Mucosa of descending colon (tissue), 3 donors: ENCODE results near the gene AP1AR. TPM values are rescaled to one million over a fixed set of nuclear protein-coding genes. Genes with fewer than 3 reads are reported as not detected.

Experiments
- ATAC-seq: fragments of 200-7000 bp; cut with Tn5 transposase; one replicate; pipeline ENCODE4 v1.9.1; 2020; ENCODE audit warnings: mild to moderate bottlenecking, moderate library complexity
- DNase-seq, 3 donors: peaks; one replicate each; pipeline ENCODE4 v3.0.0-alpha.2; 2020
- H3K36me3 ChIP-seq: fragments of 200-600 bp; one replicate; pipeline ENCODE4 v1.8.0; 2021; ENCODE audit warnings: low read depth, mild to moderate bottlenecking
- H3K4me1 ChIP-seq: fragments of 200-600 bp; one replicate; pipeline ENCODE4 v1.8.0; 2021; ENCODE audit warnings: low read depth, mild to moderate bottlenecking
- H3K4me3 ChIP-seq: fragments of 200-600 bp; one replicate; pipeline ENCODE4 v1.8.0; 2021; ENCODE audit warnings: mild to moderate bottlenecking
- H3K9me3 ChIP-seq: fragments of 200-600 bp; one replicate; pipeline ENCODE4 v1.8.0; 2021; ENCODE audit warnings: mild to moderate bottlenecking
- CTCF ChIP-seq: fragments of 200-600 bp; IDR thresholded peaks from one replicate; pipeline ENCODE4 v1.8.0; 2022; ENCODE audit warnings: antibody characterized with exemption, mild to moderate bottlenecking
- intact Hi-C, 2 donors: fragments of 100-400 bp; cut with DNase I in 1 of 2; cut with micrococcal nuclease in 1 of 2; formaldehyde crosslinking; loops; one replicate each; pipeline versions ENCODE4 v1.11.0 to v1.11.1; 2022; cut with DNase I, micrococcal nuclease
- total RNA-seq, 3 donors: library from RNA; stranded (reverse); fragmentation: NEBNext Ultra II Directional in 2 of 3; extraction: Animal tissue kit (Norgen Biotek cat#: 25700) in 2 of 3; gene quantifications; one replicate each; pipeline versions ENCODE4 v1.2.1 to v1.2.4, GENCODE V29; 2021 to 2023
- donor health status: DM: no; HTN: no; CAD: no; lungs with moderate emphysema.
- donor health status: DM: no; HTN: no; CAD: no.
- donor health status: DM: no; HTN: yes; CAD: no.

Gene AP1AR
- total RNA-seq, 3 donors from 2014 or later: 32.3 to 51.5 (median 35.9) TPM

GRCh38 chr4:112247021-112247420 is 15.4 kb downstream of the AP1AR start:
- Histone ChIP-seq H3K9me3 (no peaks in the 10 kb centered on the region), H3K4me3 (no peak overlapping the region), H3K4me1 (no peaks in the 10 kb centered on the region), H3K36me3 (no peaks in the 10 kb centered on the region)
- no peak for DNase-seq
- TF ChIP-seq CTCF: no peak
- ATAC-seq: no peak
- intact Hi-C loops: no loop called here

- intact Hi-C loops: no loop called here
- DNase-seq (no peak), ATAC-seq (no peak)
- no peaks in the 10 kb centered on the region for H3K9me3 ChIP-seq
- TF ChIP-seq CTCF: no peak
- no peak overlapping the region for H3K4me3 ChIP-seq
- H3K36me3 ChIP-seq: no peaks in the 10 kb centered on the region
- no peaks in the 10 kb centered on the region for H3K4me1 ChIP-seq
These were observed 19.5 kb downstream of the AP1AR start for GRCh38 chr4:112251019-112251643.

DNA sequence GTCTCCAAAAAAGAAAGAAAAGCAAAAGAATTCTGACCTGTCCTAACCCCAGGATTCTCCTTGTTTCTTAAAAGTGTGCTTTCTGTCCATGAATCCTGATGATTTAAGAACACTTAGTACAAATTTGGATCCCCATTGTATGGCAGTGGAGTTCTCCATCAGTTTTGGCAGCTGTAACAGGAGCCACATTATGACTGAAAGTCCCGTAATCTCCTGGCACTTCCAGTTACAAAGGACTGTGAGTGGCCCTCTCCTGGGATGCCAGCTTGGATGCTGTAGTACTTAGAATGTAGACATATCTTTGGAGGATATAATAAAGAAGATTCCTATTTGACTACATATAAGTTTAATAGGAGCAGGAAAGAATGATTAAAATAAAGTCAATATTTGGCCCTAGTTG is 20.6 kb downstream of the AP1AR start:
- no peaks in the 10 kb centered on the region for H3K4me1 ChIP-seq
- ATAC-seq (no peak), DNase-seq (no peak)
- H3K36me3 ChIP-seq: no peaks in the 10 kb centered on the region
- no peak overlapping the region for H3K4me3 ChIP-seq
- H3K9me3 ChIP-seq: no peaks in the 10 kb centered on the region
- no peak for TF ChIP-seq CTCF
- intact Hi-C loops: no loop called here

DNA sequence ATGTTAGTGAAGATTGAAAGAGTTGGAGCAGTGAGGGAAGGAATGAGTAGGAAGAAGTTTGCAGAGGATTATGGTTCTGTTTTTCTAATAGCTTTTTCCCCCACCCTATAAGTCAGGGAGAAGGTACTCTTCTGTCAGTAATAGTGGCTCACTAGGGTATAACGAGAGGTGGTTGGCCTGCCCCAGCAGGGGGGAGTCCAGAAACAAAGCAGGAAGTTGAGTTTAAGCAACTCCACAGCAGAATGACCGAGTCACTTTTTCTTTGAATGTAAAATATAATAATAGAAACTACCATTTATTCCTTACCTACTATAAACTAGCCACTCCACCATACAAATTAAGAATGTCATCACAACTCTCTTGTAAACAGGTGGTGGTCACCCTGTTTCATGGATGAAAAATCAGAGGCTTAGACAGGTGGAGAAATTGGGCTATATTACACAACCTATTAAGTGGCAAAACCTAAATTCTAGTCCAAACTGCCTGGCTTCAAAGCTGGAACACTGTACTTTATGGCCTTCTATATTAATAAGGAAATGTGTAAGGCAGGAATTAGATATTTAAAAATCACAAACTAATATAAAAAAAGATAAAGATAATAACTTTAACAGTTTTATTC is 21.9 kb downstream of the AP1AR start:
- no peak for TF ChIP-seq CTCF
- intact Hi-C loops: no loop called here
- H3K36me3 ChIP-seq: no peaks in the 10 kb centered on the region
- DNase-seq (no peak), ATAC-seq (no peak)
- H3K4me1 ChIP-seq: no peaks in the 10 kb centered on the region
- no peak overlapping the region for H3K4me3 ChIP-seq
- H3K9me3 ChIP-seq: no peaks in the 10 kb centered on the region

DNA sequence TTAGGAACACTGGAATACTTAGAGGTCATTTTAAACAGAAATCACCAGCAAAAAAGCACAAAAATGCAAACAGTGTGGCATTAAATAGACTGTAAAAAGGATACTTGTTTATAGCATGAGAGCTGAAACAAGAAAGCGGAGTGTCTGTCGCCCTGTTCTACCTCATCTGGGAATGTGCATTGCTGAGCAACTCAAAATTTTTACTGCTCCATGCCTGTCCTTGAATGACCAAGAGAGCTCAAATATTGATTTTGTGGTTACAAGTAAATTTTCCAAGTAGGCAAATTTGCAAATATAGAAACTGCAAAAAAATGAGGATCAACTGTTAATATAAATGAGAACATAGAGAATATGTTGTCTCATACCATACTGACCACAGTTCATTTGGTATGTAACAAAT is 25.5 kb downstream of the AP1AR start:
- H3K4me1 ChIP-seq: no peaks in the 10 kb centered on the region
- no peak for DNase-seq
- TF ChIP-seq CTCF: no peak
- H3K9me3 ChIP-seq: no peaks in the 10 kb centered on the region
- H3K36me3 ChIP-seq: no peaks in the 10 kb centered on the region
- no peak overlapping the region for H3K4me3 ChIP-seq
- intact Hi-C loops: no loop called here
- no peak for ATAC-seq
